GM18508 (cell line): ENCODE results near the gene RBM18.

ENCODE experiments used
- ATAC-seq: cut with Tn5 transposase; IDR thresholded peaks from one replicate; pipeline ENCODE4 v1.9.1; 2021; ENCODE audit warnings: moderate number of reproducible peaks; ENCODE audit not compliant: insufficient read depth, unreplicated experiment

RBM18 gene

GRCh38 chr9:122225312-122226141, 39.1 kb downstream of the RBM18 start:
- ATAC-seq = no peak

DNA sequence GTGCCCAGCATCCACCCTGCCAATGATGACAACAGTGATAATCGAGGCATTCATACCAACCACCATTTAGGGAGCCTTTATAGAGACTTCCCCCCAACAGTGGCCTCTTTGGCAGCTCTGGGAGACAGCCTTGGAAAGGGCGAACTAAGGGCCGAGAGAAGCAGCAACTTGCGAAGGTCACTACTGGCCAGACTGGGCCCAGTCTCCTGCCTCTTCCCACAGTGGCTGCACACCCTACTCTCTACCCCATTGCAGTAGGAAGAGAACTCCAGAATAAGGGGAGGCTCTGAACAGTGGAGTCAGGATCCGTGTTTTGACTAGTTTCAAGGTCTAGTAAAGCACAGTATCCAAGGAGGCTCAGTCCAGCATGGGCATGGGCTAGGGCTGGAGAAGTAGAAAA, 41.2 kb downstream of the RBM18 start:
- no peak for ATAC-seq

DNA sequence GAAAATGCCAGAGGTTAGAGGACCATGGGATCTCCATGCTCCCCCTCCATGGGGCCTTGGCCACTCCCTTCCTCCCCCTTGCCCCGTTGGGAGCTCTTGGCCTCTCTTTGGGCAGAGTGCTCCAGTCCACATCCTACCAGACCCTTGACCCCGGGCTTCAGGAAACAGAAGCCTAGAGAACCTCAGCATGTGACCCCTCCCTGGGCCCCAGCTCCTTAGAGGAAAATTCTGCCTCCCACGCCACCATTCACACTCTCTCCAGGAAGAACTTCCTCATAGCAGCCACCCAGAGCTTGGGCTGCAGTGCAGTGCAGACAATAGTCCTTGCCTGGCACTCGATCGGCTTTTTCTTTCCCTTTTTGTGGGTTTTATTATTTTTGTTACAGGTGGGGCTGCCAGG, 41.8 kb downstream of the RBM18 start:
- no peak for ATAC-seq

GRCh38 chr9:122221183-122221811, 43.3 kb downstream of the RBM18 start:
- no peak for ATAC-seq

GRCh38 chr9:122220673-122221182, 43.9 kb downstream of the RBM18 start:
- no peak for ATAC-seq

GRCh38 chr9:122219856-122220672, 44.6 kb downstream of the RBM18 start:
- no peak for ATAC-seq

DNA sequence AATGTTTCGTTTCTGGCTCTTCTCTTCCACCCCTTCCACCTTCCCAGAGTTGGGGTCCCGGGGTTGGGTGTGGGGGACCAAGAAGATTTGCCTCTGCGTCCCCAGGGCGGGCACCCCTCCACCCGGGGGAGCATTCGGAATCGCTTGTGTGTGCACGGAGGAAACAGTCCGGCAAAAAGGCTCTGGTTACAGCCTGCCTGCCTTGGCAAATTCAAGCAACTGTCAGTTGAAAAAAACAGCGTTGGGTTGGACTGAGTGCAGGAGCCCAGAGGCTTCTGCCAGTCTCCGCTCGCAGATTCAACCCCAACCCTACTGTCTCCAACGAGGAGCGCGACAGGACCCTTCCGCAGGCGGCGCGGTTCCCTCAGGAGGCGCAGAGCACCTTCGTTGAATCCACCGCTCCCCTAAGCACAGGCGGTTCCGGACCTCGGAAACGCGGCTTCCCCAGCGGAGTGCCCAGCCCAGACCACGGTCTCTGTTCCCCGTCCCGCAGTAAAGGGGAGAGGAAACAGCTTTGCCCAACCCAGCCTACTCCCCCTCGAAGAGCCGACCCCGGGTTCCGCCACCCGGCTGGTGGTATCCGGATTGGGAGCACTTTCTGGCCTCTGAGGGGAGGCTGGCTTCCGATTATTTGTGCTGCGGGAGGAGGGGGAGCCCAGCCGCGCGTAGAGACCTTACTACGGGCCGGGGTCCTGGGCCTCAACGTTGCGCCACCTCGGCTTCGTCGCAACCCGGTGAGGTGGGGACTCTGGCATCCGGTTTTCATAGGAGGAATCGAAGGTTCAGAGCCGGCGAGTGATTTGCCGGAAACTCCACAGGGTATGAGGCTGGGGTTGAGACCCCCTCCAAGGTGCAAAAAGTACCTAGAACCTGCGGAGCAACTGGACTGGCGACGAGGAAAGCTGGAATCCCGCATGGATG, 45.4 kb downstream of the RBM18 start:
- no peak for ATAC-seq

- no peak for ATAC-seq
These were observed 46.3 kb downstream of the RBM18 start for GRCh38 chr9:122218071-122218934.

- ATAC-seq = no peak
These were observed 47.0 kb downstream of the RBM18 start for GRCh38 chr9:122217640-122218039.

DNA sequence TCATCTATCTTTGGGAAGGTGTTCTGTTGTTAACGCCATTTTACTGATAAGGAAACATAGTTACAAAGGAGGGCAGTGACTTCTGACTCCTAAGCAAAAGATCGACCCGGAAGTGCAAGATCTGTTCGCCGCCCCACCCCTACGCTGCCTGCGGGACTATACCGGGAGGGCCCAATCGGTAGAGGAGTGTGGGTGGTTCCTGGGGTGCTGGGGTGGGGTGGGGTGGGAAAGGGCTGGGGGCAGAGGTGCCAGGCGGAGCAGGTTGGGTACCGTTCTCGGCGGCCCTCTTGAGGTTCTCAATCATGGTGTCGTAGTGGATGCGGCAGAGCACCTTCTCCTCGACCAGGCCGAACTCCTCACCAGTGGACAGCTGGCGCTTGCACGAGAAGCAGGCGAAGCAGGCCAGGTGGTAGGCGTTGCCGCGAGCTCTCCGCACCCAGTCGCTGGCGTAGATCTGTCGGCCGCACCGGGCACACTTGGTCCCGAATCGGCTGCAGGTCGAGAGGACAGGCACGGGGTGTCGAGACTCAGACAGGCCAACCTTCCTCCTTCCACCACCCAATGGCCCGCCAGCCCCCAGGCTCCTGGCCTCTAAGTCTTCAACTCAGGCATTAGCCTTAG, 47.7 kb downstream of the RBM18 start:
- no peak for ATAC-seq

DNA sequence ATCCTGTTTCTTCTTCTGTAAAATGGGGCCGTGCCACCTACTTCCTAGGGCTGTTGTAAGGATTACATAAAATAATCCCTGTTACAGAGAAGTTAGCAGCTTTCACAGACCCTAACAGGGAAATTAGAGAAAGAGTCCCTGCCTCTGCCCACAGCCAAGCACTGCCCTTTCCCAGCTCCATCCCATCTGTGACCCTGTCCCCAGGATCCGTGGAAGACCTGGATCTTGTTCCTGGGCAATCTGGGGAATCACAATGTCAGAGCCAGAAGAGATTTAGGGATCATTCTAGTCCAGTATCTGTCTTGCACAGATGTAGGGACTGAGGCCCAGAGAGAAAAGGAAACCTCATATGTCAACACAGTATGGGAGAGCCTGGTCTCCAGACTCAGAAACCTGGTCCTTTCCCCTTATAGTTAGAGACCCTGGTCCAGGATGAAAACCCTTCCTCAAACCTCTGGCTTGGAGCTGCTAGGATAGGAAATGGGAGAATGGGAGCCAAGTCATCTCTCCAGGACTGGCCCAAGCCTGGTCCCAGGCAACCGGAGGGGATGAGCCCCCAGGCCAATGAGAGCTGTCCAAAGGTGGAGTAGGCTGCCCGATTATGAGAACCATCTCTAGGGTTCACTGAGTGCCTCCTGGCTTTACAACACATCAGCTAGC, 48.4 kb downstream of the RBM18 start:
- no peak for ATAC-seq

DNA sequence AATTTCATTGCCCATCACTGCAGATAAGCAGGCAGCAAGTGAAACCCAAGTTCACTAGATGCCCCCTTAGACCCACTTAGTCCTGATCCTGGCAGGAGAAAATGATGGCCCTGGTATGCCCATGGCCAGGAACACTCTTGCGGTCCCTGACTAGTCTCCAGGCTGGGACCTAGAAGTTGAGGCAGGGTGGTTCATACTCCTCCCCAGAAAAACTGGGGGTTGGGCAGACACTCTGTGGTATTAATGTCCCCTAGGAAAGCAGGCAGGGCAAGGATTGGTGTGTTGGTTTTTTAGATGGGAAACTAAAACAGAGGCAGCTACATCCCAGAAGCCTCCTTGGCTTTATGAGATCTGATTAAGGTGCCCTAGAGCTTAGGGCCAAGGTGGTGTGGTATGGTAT, 49.0 kb downstream of the RBM18 start:
- no peak for ATAC-seq

- no peak for ATAC-seq
These were observed 50.1 kb downstream of the RBM18 start for GRCh38 chr9:122214507-122214906.

- no peak for ATAC-seq
These were observed 50.8 kb downstream of the RBM18 start for GRCh38 chr9:122213589-122214413.

DNA sequence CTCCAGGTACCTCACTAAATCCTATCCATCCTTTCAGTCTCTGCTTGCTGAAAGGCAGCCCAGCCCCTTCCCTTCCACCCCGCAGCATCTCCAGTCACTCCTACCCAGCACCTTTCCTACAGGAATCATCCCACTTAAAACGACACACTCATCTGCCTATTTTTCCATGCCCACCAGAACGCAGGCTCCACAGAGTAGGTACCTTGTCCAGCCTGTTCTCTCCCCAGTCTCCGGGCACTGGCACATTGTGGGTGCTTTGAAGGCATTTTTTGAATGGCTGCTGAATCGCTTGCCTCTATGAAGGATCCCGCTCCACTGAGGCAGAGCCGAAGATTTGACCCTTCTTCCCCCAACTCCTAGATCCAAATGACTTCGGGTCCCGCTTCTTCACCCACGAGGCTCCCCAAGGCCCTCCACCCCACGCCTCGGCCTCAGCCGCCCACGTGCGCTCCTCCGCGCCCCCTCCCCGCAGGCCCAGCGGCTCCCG, 51.5 kb downstream of the RBM18 start:
- no peak for ATAC-seq

- ATAC-seq = no peak
These were observed 52.1 kb downstream of the RBM18 start for GRCh38 chr9:122212473-122213004.

DNA sequence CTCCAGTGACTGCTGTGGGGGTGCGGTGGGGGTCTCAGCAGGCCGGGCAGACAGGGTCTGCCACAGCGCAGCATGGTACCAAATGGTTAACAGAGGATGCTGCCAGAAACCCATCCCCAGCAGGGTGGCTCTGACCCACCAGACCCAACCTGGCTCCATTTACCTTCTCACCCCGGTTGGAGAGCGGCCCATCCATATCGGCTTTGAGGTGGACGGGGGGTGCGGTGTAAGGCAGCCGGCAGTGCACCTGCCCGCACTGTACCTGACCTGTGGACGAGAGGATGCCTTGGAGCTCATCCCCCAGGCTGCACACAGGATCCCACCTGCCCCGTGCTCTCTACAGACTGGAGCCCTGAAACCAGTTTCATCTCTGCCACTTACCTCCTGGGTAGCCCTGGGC, 55.2 kb downstream of the RBM18 start:
- ATAC-seq = no peak
